ENCODE results near the gene ARL8A.

GRCh38 chr1:202133001-202133400 lies 11.5 kb downstream of the ARL8A start:
- TF ChIP-seq TAF1 (IDR thresholded peaks at IDR 0.05; ENCODE audit: borderline replicate concordance, insufficient read depth, low read length) = no peak
- TF ChIP-seq POLR2AphosphoS5 (IDR thresholded peaks at IDR 0.05; ENCODE audit: low read depth, low read length) = no peak
- TF ChIP-seq REST (IDR thresholded peaks at IDR 0.05; ENCODE audit: insufficient read depth in 1 of 2, low read depth in 2 of 2, low read length in 2 of 2) = no peak
- TF ChIP-seq SIN3A (IDR thresholded peaks at IDR 0.05; ENCODE audit: borderline replicate concordance, insufficient read depth, low read length) = no peak
- TF ChIP-seq FOXP2 (optimal IDR thresholded peaks at IDR 0.05; ENCODE audit: borderline replicate concordance, extremely low read depth, extremely low read length, insufficient read depth) = no peak

Data from PFSK-1 (cell line).